HL-60 (cell line): ENCODE data around the gene MAGI2.

Experiments used
- CTCF ChIP-seq: IDR thresholded peaks from one replicate; pipeline ENCODE4 v1.5.1; 2011; ENCODE audit warnings: low read length, control low read depth, inconsistent platforms; ENCODE audit not compliant: insufficient read depth
- REST ChIP-seq: IDR thresholded peaks from 2 replicates; pipeline ENCODE4 v1.6.1; 2012; ENCODE audit warnings: low read depth; ENCODE audit not compliant: insufficient replicate concordance

GRCh38 chr7:78473021-78473420 lies 980.4 kb downstream of the MAGI2 start:
- TF ChIP-seq CTCF (no peak), REST (no peak)
